CD4-positive, alpha-beta T cell (primary cell): ENCODE results near the gene ZNF775. TPM values are rescaled to one million over a fixed set of nuclear protein-coding genes. Genes with fewer than 3 reads are reported as not detected.

Experiments used
- ATAC-seq: fragments of 200-7000 bp; cut with Tn5 transposase; one replicate; pipeline ENCODE4 v1.10.0; 2022; ENCODE audit warnings: mild to moderate bottlenecking; ENCODE audit not compliant: poor library complexity
- CTCF ChIA-PET: fragments of 350-600 bp; sonication (Branson Sonifier 250); formaldehyde crosslinking; loops from one replicate; lab custom pipeline; 2021; ENCODE audit warnings: antibody characterized with exemption, inconsistent platforms; lab: Charles Lee
- POLR2A ChIA-PET: fragments of 350-600 bp; sonication (Branson Sonifier 250); formaldehyde crosslinking; loops from one replicate; lab custom pipeline; 2021; ENCODE audit warnings: antibody characterized with exemption, inconsistent platforms; lab: Charles Lee
- DNase-seq, 14 experiments: peaks; one replicate each; pipeline ENCODE4 v3.0.0-alpha.2; 2013 to 2020; ENCODE audit warnings: mixed read lengths in 2 of 14
- H3K27ac ChIP-seq, 2 donors: one replicate each; pipeline versions ENCODE4 v1.5.1 to v1.7.0; 2013; ENCODE audit warnings: low read length in 2 of 2, low read depth in 1 of 2, mild to moderate bottlenecking in 1 of 2
- H3K27me3 ChIP-seq, 2 experiments: 1 replicate in 1 of 2; 2 replicates in 1 of 2; pipeline versions ENCODE4 v1.6.1 to v1.7.0; 2013; ENCODE audit warnings: low read length in 2 of 2, control low read depth in 1 of 2, mild to moderate bottlenecking in 1 of 2, moderate library complexity in 1 of 2; ENCODE audit not compliant: insufficient read depth in 2 of 2, control insufficient read depth in 1 of 2
- H3K36me3 ChIP-seq: one replicate; pipeline ENCODE4 v1.6.1; 2013; ENCODE audit warnings: low read length, control low read depth; ENCODE audit not compliant: insufficient read depth
- H3K4me1 ChIP-seq: one replicate; pipeline ENCODE4 v1.6.1; 2013; ENCODE audit warnings: low read length, control low read depth; ENCODE audit not compliant: insufficient read depth
- H3K4me3 ChIP-seq: one replicate; pipeline ENCODE4 v1.5.1; 2013; ENCODE audit warnings: mild to moderate bottlenecking, low read length, moderate library complexity
- H3K9me3 ChIP-seq, 2 experiments: 1 replicate in 1 of 2; 2 replicates in 1 of 2; pipeline versions ENCODE4 v1.6.1 to v1.7.0; 2013; ENCODE audit warnings: low read length in 2 of 2, mild to moderate bottlenecking in 2 of 2, control low read depth in 1 of 2, moderate library complexity in 1 of 2; ENCODE audit not compliant: control insufficient read depth in 1 of 2, insufficient read depth in 1 of 2
- H3K27ac Mint-ChIP-seq: one replicate; pipeline ENCODE4 v1.8.0; 2020; ENCODE audit warnings: mixed read lengths
- H3K27me3 Mint-ChIP-seq: one replicate; pipeline ENCODE4 v1.8.0; 2021; ENCODE audit warnings: mixed read lengths
- H3K36me3 Mint-ChIP-seq: one replicate; pipeline ENCODE4 v1.8.0; 2021; ENCODE audit warnings: low read depth, mixed read lengths
- H3K4me1 Mint-ChIP-seq: one replicate; pipeline ENCODE4 v1.8.0; 2021; ENCODE audit warnings: low read depth, mixed read lengths
- H3K4me3 Mint-ChIP-seq: one replicate; pipeline ENCODE4 v1.8.0; 2020; ENCODE audit warnings: mild to moderate bottlenecking, mixed read lengths
- H3K9me3 Mint-ChIP-seq: one replicate; pipeline ENCODE4 v1.8.0; 2020; ENCODE audit warnings: mixed read lengths
- CTCF ChIP-seq: fragments of 200-600 bp; IDR thresholded peaks from one replicate; pipeline ENCODE4 v1.8.0; 2022; ENCODE audit warnings: antibody characterized with exemption, mild to moderate bottlenecking
- intact Hi-C, 2 experiments: fragments of 100-400 bp; cut with DNase I in 1 of 2; cut with micrococcal nuclease in 1 of 2; formaldehyde crosslinking; loops; one replicate each; pipeline versions ENCODE4 v1.15.1 to v1.9.0; 2023 to 2025; cut with DNase I, micrococcal nuclease
- total RNA-seq, 174 experiments: library from RNA in 2 of 174; stranded (reverse) in 2 of 174; gene quantifications; one replicate each; pipeline ENCODE4 v1.2.3 and lab custom pipeline; 2021 to 2026

The ZNF775 gene
- total RNA-seq, 2 experiments from 2014 or later: 0.38 to 0.45 TPM

GRCh38 chr7:150339409-150339809, 39.7 kb upstream of the ZNF775 start:
- no peak for TF ChIP-seq CTCF
- ATAC-seq (no peak), DNase-seq (no peak)
- Mint-ChIP-seq H3K27ac (no peak overlapping the region), H3K4me3 (no peak overlapping the region), H3K36me3 (peaks cover 11% of the 10 kb centered on the region), H3K9me3 (no peaks in the 10 kb centered on the region), H3K4me1 (no peaks in the 10 kb centered on the region), H3K27me3 (peaks cover 33% of the 10 kb centered on the region)
- intact Hi-C loops: no loop called here
- Histone ChIP-seq H3K4me1 (peaks cover 6% of the 10 kb centered on the region), H3K27ac (no peak overlapping the region), H3K27me3 (peaks cover 23 to 24% of the 10 kb centered on the region in 2 experiments), H3K9me3 (peaks cover under 1 to 7% of the 10 kb centered on the region in 2 experiments), H3K4me3 (no peak overlapping the region), H3K36me3 (peaks cover 5% of the 10 kb centered on the region)
- CTCF ChIA-PET: no interaction called here
- POLR2A ChIA-PET: no interaction called here

- intact Hi-C loops: no loop called here
- Mint-ChIP-seq H3K4me3 (no peak overlapping the region), H3K27ac (no peak overlapping the region), H3K4me1 (no peaks in the 10 kb centered on the region), H3K27me3 (peaks cover 33% of the 10 kb centered on the region), H3K9me3 (no peaks in the 10 kb centered on the region), H3K36me3 (peaks cover 11% of the 10 kb centered on the region)
- Histone ChIP-seq H3K36me3 (peaks cover 5% of the 10 kb centered on the region), H3K4me3 (no peak overlapping the region), H3K9me3 (peaks cover 4 to 9% of the 10 kb centered on the region in 2 experiments), H3K4me1 (peaks cover 6% of the 10 kb centered on the region), H3K27ac (no peak overlapping the region), H3K27me3 (peaks cover 26 to 30% of the 10 kb centered on the region in 2 experiments)
- no peak for ATAC-seq
- ChIA-PET CTCF (no interaction called here), POLR2A (no interaction called here)
- no peak for DNase-seq
- TF ChIP-seq CTCF: no peak
These were observed 38.9 kb upstream of the ZNF775 start for GRCh38 chr7:150340024-150340749.

- Histone ChIP-seq H3K36me3 (peaks cover 5% of the 10 kb centered on the region), H3K4me3 (no peak overlapping the region), H3K27ac (no peak overlapping the region), H3K9me3 (peaks cover 4 to 9% of the 10 kb centered on the region in 2 experiments), H3K4me1 (peaks cover 6% of the 10 kb centered on the region), H3K27me3 (peaks cover 26 to 31% of the 10 kb centered on the region in 2 experiments)
- ATAC-seq (no peak), DNase-seq (no peak)
- TF ChIP-seq CTCF: no peak
- no peak overlapping the region for H3K4me3 Mint-ChIP-seq
- H3K9me3 Mint-ChIP-seq: no peaks in the 10 kb centered on the region
- no peaks in the 10 kb centered on the region for H3K4me1 Mint-ChIP-seq
- H3K36me3 Mint-ChIP-seq: peaks cover 11% of the 10 kb centered on the region
- POLR2A ChIA-PET: no interaction called here
- H3K27ac Mint-ChIP-seq: no peak overlapping the region
- CTCF ChIA-PET: no interaction called here
- intact Hi-C loops: no loop called here
- H3K27me3 Mint-ChIP-seq: peaks cover 33% of the 10 kb centered on the region
These were observed 38.3 kb upstream of the ZNF775 start for GRCh38 chr7:150340875-150341262.
